IMR-90 (cell line): Measurements from ENCODE around the gene KLHL3. TPM values are rescaled to one million over a fixed set of nuclear protein-coding genes. Genes with fewer than 3 reads are reported as not detected.

ENCODE experiments used
- ATAC-seq: fragments of 200-7000 bp; cut with Tn5 transposase; 2 replicates; pipeline ENCODE4 v1.9.1; 2020; ENCODE audit warnings: low read depth, mild to moderate bottlenecking, moderate library complexity
- BruUV-seq: library from RNA; stranded (reverse); fragments of 400-500 nt; replicated peaks from 2 replicates; lab custom pipeline; 2021; lab: Mats Ljungman, UMichigan
- CTCF ChIA-PET: fragments of 300-600 bp; formaldehyde crosslinking; extraction: SDS; loops from one replicate; lab custom pipeline; 2021; ENCODE audit warnings: antibody characterized with exemption; lab: Yijun Ruan, JAX
- POLR2A ChIA-PET: fragments of 300-600 bp; sonication (Branson Sonifier 250); formaldehyde crosslinking; loops from one replicate; lab custom pipeline; 2022; ENCODE audit warnings: antibody characterized with exemption; ENCODE audit not compliant: unreplicated experiment; lab: Charles Lee
- DNase-seq: peaks from one replicate; pipeline ENCODE4 v3.0.0; 2013
- H2AFZ ChIP-seq: replicated peaks from 2 replicates; pipeline ENCODE3; 2013; ENCODE audit warnings: low read length, mild to moderate bottlenecking; ENCODE audit not compliant: poor library complexity
- H2AK5ac ChIP-seq: 2 replicates; pipeline ENCODE4 v1.6.1; 2013; ENCODE audit warnings: low read depth, low read length, inconsistent platforms
- H2AK9ac ChIP-seq: replicated peaks from 2 replicates; pipeline ENCODE3; 2013; ENCODE audit warnings: mild to moderate bottlenecking, low read depth, low read length, moderate library complexity; ENCODE audit not compliant: poor library complexity
- H2BK120ac ChIP-seq: 2 replicates; pipeline ENCODE4 v1.6.1; 2013; ENCODE audit warnings: low read depth, low read length, inconsistent platforms
- H2BK15ac ChIP-seq: 3 replicates; pipeline ENCODE4 v1.6.1; 2013; ENCODE audit warnings: low read depth, low read length, inconsistent platforms
- H2BK20ac ChIP-seq: 2 replicates; pipeline ENCODE4 v1.6.1; 2013; ENCODE audit warnings: low read depth, mild to moderate bottlenecking, inconsistent platforms, low read length, moderate library complexity
- H2BK5ac ChIP-seq: 2 replicates; pipeline ENCODE4 v1.6.1; 2013; ENCODE audit warnings: mild to moderate bottlenecking, low read depth, low read length, inconsistent platforms; ENCODE audit not compliant: poor library complexity, severe bottlenecking
- H3K14ac ChIP-seq: replicated peaks from 2 replicates; pipeline ENCODE4 v1.6.1; 2013; ENCODE audit warnings: low read depth, low read length, inconsistent platforms
- H3K18ac ChIP-seq: 2 replicates; pipeline ENCODE4 v1.6.1; 2013; ENCODE audit warnings: low read depth, low read length, control low read depth
- H3K23ac ChIP-seq: 2 replicates; pipeline ENCODE4 v1.6.1; 2013; ENCODE audit warnings: low read depth, low read length, inconsistent platforms
- H3K27ac ChIP-seq: 2 replicates; pipeline ENCODE4 v1.5.1; 2013; ENCODE audit warnings: mild to moderate bottlenecking, control low read depth, low read length; ENCODE audit not compliant: insufficient read depth
- H3K27me3 ChIP-seq: 2 replicates; pipeline ENCODE4 v1.6.1; 2013; ENCODE audit warnings: low read length; ENCODE audit not compliant: control insufficient read depth, insufficient read depth
- H3K36me3 ChIP-seq: 2 replicates; pipeline ENCODE4 v1.6.1; 2013; ENCODE audit warnings: low read length, mixed read lengths; ENCODE audit not compliant: control insufficient read depth, insufficient read depth
- H3K4ac ChIP-seq: 2 replicates; pipeline ENCODE4 v1.6.1; 2013; ENCODE audit warnings: low read depth, low read length, inconsistent platforms
- H3K4me1 ChIP-seq: 2 replicates; pipeline ENCODE4 v1.6.1; 2013; ENCODE audit warnings: low read length, mixed read lengths; ENCODE audit not compliant: control insufficient read depth, insufficient read depth
- H3K4me2 ChIP-seq: 2 replicates; pipeline ENCODE4 v1.6.1; 2013; ENCODE audit warnings: low read depth, mild to moderate bottlenecking, control low read depth, low read length, moderate library complexity
- H3K4me3 ChIP-seq: 2 replicates; pipeline ENCODE4 v1.5.1; 2013; ENCODE audit warnings: low read depth, mild to moderate bottlenecking, control low read depth, low read length, moderate library complexity; ENCODE audit not compliant: insufficient read depth
- H3K56ac ChIP-seq: 2 replicates; pipeline ENCODE4 v1.6.1; 2013; ENCODE audit warnings: low read length, inconsistent platforms; ENCODE audit not compliant: insufficient read depth; ENCODE audit errors: extremely low read depth
- H3K79me1 ChIP-seq, 2 experiments: 2 replicates each; pipeline ENCODE4 v1.6.1; 2013; ENCODE audit warnings: low read length in 2 of 2, inconsistent platforms in 1 of 2, low read depth in 1 of 2
- H3K9ac ChIP-seq: 2 replicates; pipeline ENCODE4 v1.6.1; 2013; ENCODE audit warnings: low read depth, low read length, control low read depth
- H3K9me1 ChIP-seq: 2 replicates; pipeline ENCODE4 v1.6.1; 2013; ENCODE audit warnings: low read length, inconsistent platforms; ENCODE audit not compliant: insufficient read depth
- H3K9me3 ChIP-seq: 2 replicates; pipeline ENCODE4 v1.6.1; 2013; ENCODE audit warnings: low read length; ENCODE audit not compliant: control insufficient read depth, insufficient read depth
- H4K20me1 ChIP-seq: 2 replicates; pipeline ENCODE4 v1.6.1; 2013; ENCODE audit warnings: low read length, inconsistent platforms; ENCODE audit not compliant: insufficient read depth
- H4K5ac ChIP-seq: 2 replicates; pipeline ENCODE4 v1.6.1; 2013; ENCODE audit warnings: mild to moderate bottlenecking, low read depth, low read length, control low read depth
- H4K8ac ChIP-seq, 2 experiments: 2 replicates each; pipeline ENCODE4 v1.6.1; 2013; ENCODE audit warnings: low read depth in 2 of 2, low read length in 2 of 2, control low read depth in 1 of 2, inconsistent platforms in 1 of 2
- H4K91ac ChIP-seq: 2 replicates; pipeline ENCODE4 v1.6.1; 2013; ENCODE audit warnings: low read depth, low read length, inconsistent platforms; ENCODE audit not compliant: insufficient read depth
- BHLHE40 ChIP-seq: fragments of 150-350 bp; IDR thresholded peaks from 2 replicates; pipeline ENCODE4 v1.6.1; 2016; ENCODE audit warnings: mild to moderate bottlenecking, low read depth, low read length
- CEBPB ChIP-seq: IDR thresholded peaks from 2 replicates; pipeline ENCODE4 v1.6.1; 2012; ENCODE audit warnings: low read depth, low read length, improper control_type of control experiment
- CHD1 ChIP-seq: IDR thresholded peaks from 2 replicates; pipeline ENCODE4 v1.6.1; 2012; ENCODE audit warnings: low read depth, low read length, improper control_type of control experiment
- FOS ChIP-seq: fragments of 150-350 bp; IDR thresholded peaks from 2 replicates; pipeline ENCODE4 v1.6.1; 2016; ENCODE audit warnings: low read depth, low read length
- MAZ ChIP-seq: IDR thresholded peaks from 2 replicates; pipeline ENCODE4 v1.6.1; 2012; ENCODE audit warnings: low read depth, mild to moderate bottlenecking, low read length, improper control_type of control experiment, moderate library complexity, borderline replicate concordance
- NFE2L2 ChIP-seq: fragments of 150-350 bp; IDR thresholded peaks from 2 replicates; pipeline ENCODE4 v1.6.1; 2016; ENCODE audit warnings: low read depth, mild to moderate bottlenecking, low read length
- POLR2A ChIP-seq: IDR thresholded peaks from 2 replicates; pipeline ENCODE4 v1.6.1; 2012; ENCODE audit warnings: mild to moderate bottlenecking, low read depth, low read length
- RAD21 ChIP-seq: IDR thresholded peaks from 2 replicates; pipeline ENCODE4 v1.6.1; 2012; ENCODE audit warnings: low read length, improper control_type of control experiment
- RCOR1 ChIP-seq: IDR thresholded peaks from 2 replicates; pipeline ENCODE4 v1.6.1; 2012; ENCODE audit warnings: mild to moderate bottlenecking, low read length, improper control_type of control experiment; ENCODE audit not compliant: insufficient replicate concordance
- RFX5 ChIP-seq: IDR thresholded peaks from 2 replicates; pipeline ENCODE4 v1.8.0; 2012; ENCODE audit warnings: low read depth, mild to moderate bottlenecking, low read length, moderate library complexity
- SMC3 ChIP-seq: fragments of 150-350 bp; IDR thresholded peaks from 2 replicates; pipeline ENCODE4 v1.6.1; 2016; ENCODE audit warnings: low read depth, mild to moderate bottlenecking, antibody characterized with exemption, low read length, moderate library complexity
- WGBS, 2 experiments: methylation state at CpG; one replicate each; pipeline versions ENCODE4 v1.1.5 to v1.1.7; 2013; ENCODE audit warnings: missing lambda C conversion rate in 2 of 2; ENCODE audit not compliant: insufficient read length in 1 of 2; ENCODE audit errors: extremely low coverage in 2 of 2; 5-methylcytosine and 5-hydroxymethylcytosine counted together
- dilution Hi-C: fragments of 300-500 bp; cut with HindIII; formaldehyde crosslinking; loops from one replicate; pipeline ENCODE4 v1.14.3; 2018; ENCODE audit warnings: low sequenced_read_pairs; ENCODE audit not compliant: unreplicated experiment
- in situ Hi-C: fragments of 300-500 bp; cut with MboI; formaldehyde crosslinking; loops from 3 replicates; pipeline ENCODE4 v1.14.3; 2019; ENCODE audit warnings: low sequenced_read_pairs, inconsistent platforms, mixed read lengths
- intact Hi-C: fragments of 100-400 bp; cut with micrococcal nuclease; formaldehyde crosslinking; loops from 2 replicates; pipeline ENCODE4 v1.10.0; 2022
- polyA plus RNA-seq, 3 experiments: library from polyadenylated mRNA; depleted of rRNA; stranded (reverse); fragments of >200 nt; gene quantifications; 2 replicates each; pipeline ENCODE4 v1.2.3, GENCODE V29; 2012; ENCODE audit warnings: low replicate concordance in 1 of 3
- total RNA-seq: library from RNA; depleted of rRNA; stranded (reverse); fragments of >200 nt; gene quantifications from 2 replicates; pipeline ENCODE4 v1.2.3, GENCODE V29; 2012
- TF ChIP-seq, protein P1 (sequence below): conservative IDR thresholded peaks from 2 replicates; pipeline ENCODE4 v1.5.1; 2012; ENCODE audit warnings: mild to moderate bottlenecking, low read depth, low read length, improper control_type of control experiment
- TF ChIP-seq, protein P2 (sequence below): fragments of 150-350 bp; IDR thresholded peaks from 2 replicates; pipeline ENCODE4 v1.6.1; 2016; ENCODE audit warnings: low read depth, mild to moderate bottlenecking, low read length, moderate library complexity, borderline replicate concordance
- TF ChIP-seq, protein P3 (sequence below): fragments of 150-350 bp; IDR thresholded peaks from 2 replicates; pipeline ENCODE4 v1.6.1; 2017; ENCODE audit warnings: mild to moderate bottlenecking, antibody characterized with exemption, low read length, low read depth

The KLHL3 gene
- total and polyA plus RNA-seq, 2 of the 4 experiments (the other 2 are of a cell fraction) = 2.3 to 4.1 TPM

DNA sequence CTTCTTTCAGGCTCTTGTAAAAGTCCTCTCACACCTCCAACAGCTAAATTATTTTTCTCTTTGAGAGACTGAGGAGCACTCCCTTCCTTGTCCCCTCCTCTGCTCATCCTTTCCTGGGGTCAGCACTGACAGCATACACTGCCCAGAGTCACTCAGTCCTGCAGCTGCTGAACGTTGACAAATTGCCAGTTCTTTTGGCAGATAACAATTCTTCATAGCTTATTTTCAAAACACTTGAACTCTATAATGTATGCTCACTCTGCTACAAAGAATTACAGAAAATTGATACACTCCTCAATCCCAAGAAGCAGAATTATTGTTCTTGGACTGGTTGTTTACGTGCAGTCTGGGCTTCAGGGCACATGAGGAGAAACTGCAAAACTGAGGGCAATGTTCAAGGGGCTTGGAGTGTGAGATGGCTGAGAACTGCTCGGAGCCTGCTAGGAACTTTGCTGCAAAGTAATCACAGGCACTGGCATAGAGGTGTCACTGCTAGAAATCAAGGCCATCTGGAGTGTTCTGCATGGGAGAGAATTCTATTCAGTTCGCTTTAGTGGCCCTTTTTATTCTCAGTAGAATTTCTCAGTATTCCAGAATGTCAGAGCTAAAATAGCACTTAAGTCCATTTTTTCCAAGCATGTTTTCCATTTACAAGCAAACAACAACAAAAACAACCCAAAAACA lies 140.4 kb downstream of the KLHL3 start:
- CTCF ChIA-PET = interaction anchor here (1.2 kb wide), 1 partner anchor 10 kb away, joined by 3 read pairs; no protein-coding TSS in a partner anchor
- dilution Hi-C loops (no loop called here), in situ Hi-C loops (no loop called here)

More for the DNA sequence above, 140.4 kb downstream of the KLHL3 start:
- POLR2A ChIA-PET = no interaction called here
- ATAC-seq (no peak), DNase-seq (no peak)
- Histone ChIP-seq H2BK5ac (no peak overlapping the region), H2BK120ac (no peak overlapping the region), H3K14ac (no peak overlapping the region), H3K9me1 (no peaks in the 10 kb centered on the region), H3K4ac (no peak overlapping the region), H3K36me3 (no peaks in the 10 kb centered on the region), H3K23ac (no peak overlapping the region), H3K27ac (no peak overlapping the region), H3K4me2 (no peak overlapping the region), H2AK5ac (no peak overlapping the region), H4K5ac (no peak overlapping the region), H4K8ac (no peak overlapping the region), H3K27me3 (no peaks in the 10 kb centered on the region; the same call in 1 of the 2 replicates), H3K9ac (no peak overlapping the region), H3K79me1 (no peaks in the 10 kb centered on the region), H4K91ac (no peak overlapping the region), H3K4me1 (no peaks in the 10 kb centered on the region), H2BK20ac (no peak overlapping the region), H2AFZ (no peak overlapping the region), H3K9me3 (no peaks in the 10 kb centered on the region), H3K18ac (no peak overlapping the region), H2AK9ac (no peak overlapping the region), H4K20me1 (no peaks in the 10 kb centered on the region), H3K56ac (no peak overlapping the region), H3K4me3 (no peak overlapping the region), H2BK15ac (no peak overlapping the region)
- intact Hi-C loops = no loop called here
- WGBS, 2 experiments = 33% methylated on average over 1 of the region's 4 CpGs; no CpG with 5 or more reads in 1 of the 2 experiments
- TF ChIP-seq POLR2A = no peak
- no peak for TF ChIP-seq CEBPB
- TF ChIP-seq SMC3 = no peak
- no peak for TF ChIP-seq RCOR1
- no peak for TF ChIP-seq MAZ
- no peak for TF ChIP-seq CHD1
- TF ChIP-seq NFE2L2 = no peak
- TF ChIP-seq, protein P1, sequence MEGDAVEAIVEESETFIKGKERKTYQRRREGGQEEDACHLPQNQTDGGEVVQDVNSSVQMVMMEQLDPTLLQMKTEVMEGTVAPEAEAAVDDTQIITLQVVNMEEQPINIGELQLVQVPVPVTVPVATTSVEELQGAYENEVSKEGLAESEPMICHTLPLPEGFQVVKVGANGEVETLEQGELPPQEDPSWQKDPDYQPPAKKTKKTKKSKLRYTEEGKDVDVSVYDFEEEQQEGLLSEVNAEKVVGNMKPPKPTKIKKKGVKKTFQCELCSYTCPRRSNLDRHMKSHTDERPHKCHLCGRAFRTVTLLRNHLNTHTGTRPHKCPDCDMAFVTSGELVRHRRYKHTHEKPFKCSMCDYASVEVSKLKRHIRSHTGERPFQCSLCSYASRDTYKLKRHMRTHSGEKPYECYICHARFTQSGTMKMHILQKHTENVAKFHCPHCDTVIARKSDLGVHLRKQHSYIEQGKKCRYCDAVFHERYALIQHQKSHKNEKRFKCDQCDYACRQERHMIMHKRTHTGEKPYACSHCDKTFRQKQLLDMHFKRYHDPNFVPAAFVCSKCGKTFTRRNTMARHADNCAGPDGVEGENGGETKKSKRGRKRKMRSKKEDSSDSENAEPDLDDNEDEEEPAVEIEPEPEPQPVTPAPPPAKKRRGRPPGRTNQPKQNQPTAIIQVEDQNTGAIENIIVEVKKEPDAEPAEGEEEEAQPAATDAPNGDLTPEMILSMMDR = no peak
- TF ChIP-seq, protein P2, sequence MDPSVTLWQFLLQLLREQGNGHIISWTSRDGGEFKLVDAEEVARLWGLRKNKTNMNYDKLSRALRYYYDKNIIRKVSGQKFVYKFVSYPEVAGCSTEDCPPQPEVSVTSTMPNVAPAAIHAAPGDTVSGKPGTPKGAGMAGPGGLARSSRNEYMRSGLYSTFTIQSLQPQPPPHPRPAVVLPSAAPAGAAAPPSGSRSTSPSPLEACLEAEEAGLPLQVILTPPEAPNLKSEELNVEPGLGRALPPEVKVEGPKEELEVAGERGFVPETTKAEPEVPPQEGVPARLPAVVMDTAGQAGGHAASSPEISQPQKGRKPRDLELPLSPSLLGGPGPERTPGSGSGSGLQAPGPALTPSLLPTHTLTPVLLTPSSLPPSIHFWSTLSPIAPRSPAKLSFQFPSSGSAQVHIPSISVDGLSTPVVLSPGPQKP = no peak
- TF ChIP-seq, protein P3, sequence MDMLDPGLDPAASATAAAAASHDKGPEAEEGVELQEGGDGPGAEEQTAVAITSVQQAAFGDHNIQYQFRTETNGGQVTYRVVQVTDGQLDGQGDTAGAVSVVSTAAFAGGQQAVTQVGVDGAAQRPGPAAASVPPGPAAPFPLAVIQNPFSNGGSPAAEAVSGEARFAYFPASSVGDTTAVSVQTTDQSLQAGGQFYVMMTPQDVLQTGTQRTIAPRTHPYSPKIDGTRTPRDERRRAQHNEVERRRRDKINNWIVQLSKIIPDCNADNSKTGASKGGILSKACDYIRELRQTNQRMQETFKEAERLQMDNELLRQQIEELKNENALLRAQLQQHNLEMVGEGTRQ = no peak
- no peak for TF ChIP-seq BHLHE40
- no peak for TF ChIP-seq FOS
- no peak for TF ChIP-seq RFX5
- no peak for TF ChIP-seq RAD21
- BruUV-seq = no TSS peak
